H9 (cell line): ENCODE results near the gene ASPHD1. TPM values are rescaled to one million over a fixed set of nuclear protein-coding genes. Genes with fewer than 3 reads are reported as not detected.
A peak's percentile ranks its signal among the peaks of the same experiment; 100 is the strongest.

ENCODE experiments used
- DNase-seq: peaks from one replicate; pipeline ENCODE4 v3.0.0-alpha.2; 2017
- H2AFZ ChIP-seq: one replicate; pipeline ENCODE4 v1.6.1; 2013; ENCODE audit warnings: mild to moderate bottlenecking, low read length, control low read depth, moderate library complexity
- H2AK5ac ChIP-seq: 2 replicates; pipeline ENCODE4 v1.6.1; 2013; ENCODE audit warnings: low read length, control low read depth, mixed read lengths; ENCODE audit not compliant: insufficient read length
- H2BK120ac ChIP-seq: one replicate; pipeline ENCODE4 v1.6.1; 2013; ENCODE audit warnings: low read depth, mild to moderate bottlenecking, low read length, control low read depth, inconsistent platforms; ENCODE audit not compliant: poor library complexity, severe bottlenecking
- H2BK12ac ChIP-seq: 2 replicates; pipeline ENCODE4 v1.6.1; 2013; ENCODE audit warnings: low read length, control low read depth, mixed read lengths, low read depth; ENCODE audit not compliant: insufficient read length
- H2BK15ac ChIP-seq: 2 replicates; pipeline ENCODE4 v1.6.1; 2013; ENCODE audit warnings: low read depth, low read length, control low read depth
- H2BK20ac ChIP-seq: one replicate; pipeline ENCODE4 v1.6.1; 2013; ENCODE audit warnings: low read depth, mild to moderate bottlenecking, low read length, control low read depth, inconsistent platforms; ENCODE audit not compliant: poor library complexity, severe bottlenecking
- H2BK5ac ChIP-seq: 2 replicates; pipeline ENCODE4 v1.6.1; 2013; ENCODE audit warnings: low read length, control low read depth, mixed read lengths; ENCODE audit not compliant: insufficient read length
- H3K14ac ChIP-seq: 2 replicates; pipeline ENCODE4 v1.6.1; 2013; ENCODE audit warnings: low read length, control low read depth; ENCODE audit not compliant: insufficient read depth
- H3K18ac ChIP-seq: 2 replicates; pipeline ENCODE4 v1.6.1; 2013; ENCODE audit warnings: low read depth, mild to moderate bottlenecking, mixed read lengths, low read length, control low read depth; ENCODE audit not compliant: insufficient read length
- H3K23ac ChIP-seq: 2 replicates; pipeline ENCODE4 v1.6.1; 2013; ENCODE audit warnings: low read length, control low read depth, mixed read lengths, low read depth; ENCODE audit not compliant: insufficient read length
- H3K23me2 ChIP-seq: 2 replicates; pipeline ENCODE4 v1.6.1; 2013; ENCODE audit warnings: low read depth, mild to moderate bottlenecking, mixed read lengths, low read length, control low read depth; ENCODE audit not compliant: insufficient read length, poor library complexity, severe bottlenecking
- H3K27ac ChIP-seq: 2 replicates; pipeline ENCODE4 v1.5.1; 2013; ENCODE audit warnings: low read length, control low read depth, mixed read lengths, low read depth; ENCODE audit not compliant: insufficient read length
- H3K27me3 ChIP-seq: 2 replicates; pipeline ENCODE4 v1.6.1; 2013; ENCODE audit warnings: low read length, control low read depth, inconsistent platforms; ENCODE audit not compliant: insufficient read depth
- H3K4ac ChIP-seq: 2 replicates; pipeline ENCODE4 v1.6.1; 2013; ENCODE audit warnings: low read depth, mild to moderate bottlenecking, control low read depth, inconsistent platforms, low read length, moderate library complexity
- H3K4me1 ChIP-seq: 2 replicates; pipeline ENCODE4 v1.6.1; 2013; ENCODE audit warnings: low read length, control low read depth, inconsistent platforms; ENCODE audit not compliant: insufficient read depth
- H3K4me2 ChIP-seq: 2 replicates; pipeline ENCODE4 v1.6.1; 2013; ENCODE audit warnings: low read length, control low read depth, mixed read lengths; ENCODE audit not compliant: insufficient read length, insufficient read depth
- H3K56ac ChIP-seq: 2 replicates; pipeline ENCODE4 v1.6.1; 2013; ENCODE audit warnings: low read depth, mild to moderate bottlenecking, mixed read lengths, low read length, control low read depth; ENCODE audit not compliant: insufficient read length
- H3K79me1 ChIP-seq: 2 replicates; pipeline ENCODE4 v1.6.1; 2013; ENCODE audit warnings: low read depth, mild to moderate bottlenecking, moderate library complexity, low read length, control low read depth, inconsistent platforms; ENCODE audit not compliant: insufficient read depth, poor library complexity, severe bottlenecking
- H3K79me2 ChIP-seq: 2 replicates; pipeline ENCODE4 v1.6.1; 2013; ENCODE audit warnings: low read length, control low read depth, inconsistent platforms; ENCODE audit not compliant: insufficient read depth
- H3K9ac ChIP-seq: 2 replicates; pipeline ENCODE4 v1.6.1; 2013; ENCODE audit warnings: low read length, control low read depth, mixed read lengths; ENCODE audit not compliant: insufficient read length; ENCODE audit errors: extremely low read depth
- H3K9me3 ChIP-seq: one replicate; pipeline ENCODE4 v1.6.1; 2013; ENCODE audit warnings: low read depth, low read length, inconsistent platforms; ENCODE audit not compliant: control insufficient read depth
- H3T11ph ChIP-seq: one replicate; pipeline ENCODE4 v1.6.1; 2013; ENCODE audit warnings: mild to moderate bottlenecking, low read length, control low read depth, inconsistent platforms
- H4K20me1 ChIP-seq: one replicate; pipeline ENCODE4 v1.6.1; 2013; ENCODE audit not compliant: control insufficient read depth, insufficient read length, insufficient read depth
- H4K5ac ChIP-seq: 2 replicates; pipeline ENCODE4 v1.6.1; 2013; ENCODE audit warnings: low read depth, mild to moderate bottlenecking, mixed read lengths, low read length, control low read depth; ENCODE audit not compliant: insufficient read length
- H4K8ac ChIP-seq: replicated peaks from 2 replicates; pipeline ENCODE4 v1.6.1; 2013; ENCODE audit warnings: low read length, control low read depth, mixed read lengths, low read depth; ENCODE audit not compliant: insufficient read length
- H4K91ac ChIP-seq: 2 replicates; pipeline ENCODE4 v1.6.1; 2013; ENCODE audit warnings: low read depth, mild to moderate bottlenecking, moderate library complexity, mixed read lengths, low read length, control low read depth; ENCODE audit not compliant: insufficient read length
- H3K27ac Mint-ChIP-seq, 3 experiments: 2 replicates in 2 of 3; 3 replicates in 1 of 3; pipeline ENCODE4 v1.8.0; 2020 to 2021; ENCODE audit warnings: mixed read lengths in 3 of 3, mild to moderate bottlenecking in 1 of 3, moderate library complexity in 1 of 3
- H3K27me3 Mint-ChIP-seq: 2 replicates; pipeline ENCODE4 v1.8.0; 2021; ENCODE audit warnings: low read depth, mild to moderate bottlenecking, moderate library complexity, mixed read lengths
- H3K36me3 Mint-ChIP-seq, 3 experiments: 2 replicates in 2 of 3; 3 replicates in 1 of 3; pipeline ENCODE4 v1.8.0; 2020 to 2021; ENCODE audit warnings: low read depth in 3 of 3, mixed read lengths in 3 of 3; ENCODE audit not compliant: insufficient read depth in 1 of 3
- H3K4me1 Mint-ChIP-seq, 2 experiments: 2 replicates each; pipeline ENCODE4 v1.8.0; 2020; ENCODE audit warnings: mixed read lengths in 2 of 2
- H3K4me3 Mint-ChIP-seq, 2 experiments: 2 replicates in 1 of 2; 3 replicates in 1 of 2; pipeline ENCODE4 v1.8.0; 2020 to 2021; ENCODE audit warnings: mild to moderate bottlenecking in 2 of 2, mixed read lengths in 2 of 2, moderate library complexity in 1 of 2
- H3K9me3 Mint-ChIP-seq, 2 experiments: 2 replicates in 1 of 2; 3 replicates in 1 of 2; pipeline ENCODE4 v1.8.0; 2020; ENCODE audit warnings: mild to moderate bottlenecking in 2 of 2, mixed read lengths in 2 of 2, moderate library complexity in 1 of 2
- CTCF ChIP-seq: fragments of 200-600 bp; sonication (generic); conservative IDR thresholded peaks from 3 replicates; pipeline ENCODE4 v1.8.0; 2021; ENCODE audit warnings: antibody characterized with exemption, mild to moderate bottlenecking
- WGBS: extraction: QIAGEN DNeasy Blood & Tissue Kit; methylation state at CpG from one replicate; pipeline ENCODE4 v1.1.7; 2013; ENCODE audit warnings: missing lambda C conversion rate, low lambda C conversion rate, mixed read lengths; ENCODE audit not compliant: insufficient read length; ENCODE audit errors: extremely low coverage; 5-methylcytosine and 5-hydroxymethylcytosine counted together
- total RNA-seq: library from RNA; stranded (reverse); gene quantifications from 2 replicates; pipeline ENCODE4 v1.2.1, GENCODE V29; 2021

Gene ASPHD1
- total RNA-seq, 1 experiment from 2014 or later: 16.7 TPM

DNA sequence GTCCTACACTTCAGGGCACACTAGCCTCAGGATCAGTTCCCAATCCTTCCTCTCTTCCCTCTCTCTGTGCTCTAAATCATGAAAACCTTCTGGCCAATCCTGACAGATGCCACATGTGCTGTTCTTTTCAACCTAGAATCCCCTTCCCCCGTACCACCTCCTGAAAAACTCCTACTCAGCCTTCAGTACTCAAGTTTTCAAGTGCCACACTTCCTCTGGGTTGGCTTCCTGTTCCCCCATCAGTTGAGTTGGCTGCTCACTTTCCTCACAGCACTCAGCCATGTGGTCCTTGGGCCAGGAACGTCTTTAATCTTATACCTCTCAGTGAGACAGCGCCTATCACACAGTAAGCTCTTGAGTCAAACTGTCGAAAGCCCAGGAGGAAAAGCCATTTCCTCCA lies 3.3 kb downstream of the ASPHD1 start:
- Histone ChIP-seq H3K27ac (no peak overlapping the region), H3K4me2 (no peak overlapping the region), H3K14ac (no peak overlapping the region), H2AFZ (no peak overlapping the region), H4K20me1 (no peaks in the 10 kb centered on the region), H4K8ac (no peak overlapping the region), H3K9ac (no peak overlapping the region), H3K27me3 (no peaks in the 10 kb centered on the region), H3K79me1 (peaks cover 3% of the 10 kb centered on the region), H3K79me2 (no peaks in the 10 kb centered on the region; the same call in 1 of the 2 replicates), H4K91ac (no peak overlapping the region), H2AK5ac (no peak overlapping the region), H2BK15ac (no peak overlapping the region), H3K18ac (no peak overlapping the region), H2BK5ac (no peak overlapping the region), H2BK12ac (no peak overlapping the region), H3K56ac (no peak overlapping the region), H3K9me3 (no peaks in the 10 kb centered on the region), H3T11ph (no peak overlapping the region), H2BK120ac (no peak overlapping the region), H3K4ac (no peak overlapping the region), H3K4me1 (peaks cover 2% of the 10 kb centered on the region), H4K5ac (no peak overlapping the region), H2BK20ac (no peak overlapping the region), H3K23me2 (peaks cover 21% of the 10 kb centered on the region), H3K23ac (no peak overlapping the region)
- Mint-ChIP-seq H3K9me3 (no peaks in the 10 kb centered on the region), H3K27ac (peak overlapping the region in 1 of 3 experiments; percentile 63; a peak in 2 of 7 replicates), H3K36me3 (peaks cover 14 to 29% (median 21%) of the 10 kb centered on the region in 3 experiments; a peak in 6 of 7 replicates), H3K4me1 (peaks cover 13 to 20% of the 10 kb centered on the region in 2 experiments), H3K27me3 (no peaks in the 10 kb centered on the region), H3K4me3 (0 out of 5 replicates have a peak overlapping the region, but pooled peaks of 1 of the 2 experiments have one; percentile 1)
- no peak for DNase-seq
- WGBS: no CpG with 5 or more reads among the region's 4 CpGs
- TF ChIP-seq CTCF: no peak
